Suprapubic skin (tissue), 4 donors: ENCODE results near the gene EPB41L2. TPM values are rescaled to one million over a fixed set of nuclear protein-coding genes. Genes with fewer than 3 reads are reported as not detected.

Experiments
- DNase-seq, 2 donors: peaks; one replicate each; pipeline ENCODE4 v3.0.0-alpha.2; 2019; ENCODE audit warnings: low spot score in 2 of 2
- H3K27ac ChIP-seq: fragments of 200-600 bp; sonication (generic); one replicate; pipeline ENCODE4 v1.5.1; 2019
- H3K27me3 ChIP-seq: fragments of 200-600 bp; sonication (generic); one replicate; pipeline ENCODE4 v1.5.1; 2019
- H3K36me3 ChIP-seq: fragments of 200-600 bp; sonication (generic); one replicate; pipeline ENCODE4 v1.5.1; 2019
- H3K4me1 ChIP-seq: fragments of 200-600 bp; sonication (generic); one replicate; pipeline ENCODE4 v1.5.1; 2019
- H3K4me3 ChIP-seq: fragments of 200-600 bp; sonication (generic); one replicate; pipeline ENCODE4 v1.5.1; 2019; ENCODE audit warnings: mild to moderate bottlenecking
- H3K9me3 ChIP-seq: fragments of 200-600 bp; sonication (generic); one replicate; pipeline ENCODE4 v1.5.1; 2019
- CTCF ChIP-seq, 2 donors: fragments of 200-600 bp in 1 of 2; fragments of 450-650 bp in 1 of 2; sonication (generic) in 1 of 2; IDR thresholded peaks; one replicate each; pipeline ENCODE4 v1.5.1; 2016 to 2019; ENCODE audit warnings: antibody characterized with exemption in 2 of 2, mild to moderate bottlenecking in 1 of 2, moderate library complexity in 1 of 2
- EP300 ChIP-seq: sonication (generic); formaldehyde crosslinking; IDR thresholded peaks from one replicate; pipeline ENCODE4 v1.6.1; 2017; ENCODE audit warnings: antibody characterized with exemption
- POLR2A ChIP-seq, 2 donors: fragments of 450-650 bp; IDR thresholded peaks; one replicate each; pipeline ENCODE4 v1.6.1; 2017; ENCODE audit warnings: antibody characterized with exemption in 2 of 2, mild to moderate bottlenecking in 2 of 2, moderate library complexity in 2 of 2
- POLR2AphosphoS5 ChIP-seq, 3 donors: sonication (generic); formaldehyde crosslinking; IDR thresholded peaks; one replicate each; pipeline ENCODE4 v1.6.1; 2017; ENCODE audit warnings: antibody characterized with exemption in 3 of 3
- WGBS: methylation state at CpG from one replicate; pipeline ENCODE4 v1.1.5; 2018; 5-methylcytosine and 5-hydroxymethylcytosine counted together
- total RNA-seq, 4 donors: library from RNA; depleted of rRNA; stranded (reverse); fragments of >200 nt; gene quantifications; one replicate each; pipeline ENCODE4 v1.1.0, GENCODE V29; 2016

The EPB41L2 gene
- total RNA-seq, 4 donors from 2014 or later, result 11.4 to 26.8 (median 15.4) TPM

- TF ChIP-seq EP300, result no peak
- no peak for TF ChIP-seq POLR2AphosphoS5 (IDR thresholded peaks at IDR 0.05)
- TF ChIP-seq CTCF (IDR thresholded peaks at IDR 0.05), result no peak
- TF ChIP-seq POLR2A (IDR thresholded peaks at IDR 0.05), result no peak
- H3K9me3 ChIP-seq, result no peaks in the 10 kb centered on the region
- H3K4me1 ChIP-seq, result peaks cover 8% of the 10 kb centered on the region
- no peak for DNase-seq
- H3K27ac ChIP-seq, result no peak overlapping the region
- no peaks in the 10 kb centered on the region for H3K36me3 ChIP-seq
- H3K27me3 ChIP-seq, result no peaks in the 10 kb centered on the region
- 82% methylated on average over 6 of the region's 6 CpGs for WGBS
- no peak overlapping the region for H3K4me3 ChIP-seq
Measured at GRCh38 chr6:131067521-131067920, 4.5 kb upstream of the EPB41L2 start.

GRCh38 chr6:131065824-131066171 is 2.8 kb upstream of the EPB41L2 start:
- no peaks in the 10 kb centered on the region for H3K36me3 ChIP-seq
- H3K9me3 ChIP-seq, result no peaks in the 10 kb centered on the region
- H3K27ac ChIP-seq, result no peak overlapping the region
- TF ChIP-seq POLR2A (IDR thresholded peaks at IDR 0.05), result no peak
- no peak for TF ChIP-seq CTCF (IDR thresholded peaks at IDR 0.05)
- TF ChIP-seq POLR2AphosphoS5 (IDR thresholded peaks at IDR 0.05), result no peak
- TF ChIP-seq EP300, result no peak
- peaks cover 17% of the 10 kb centered on the region for H3K4me1 ChIP-seq
- H3K27me3 ChIP-seq, result no peaks in the 10 kb centered on the region
- no peak for DNase-seq
- H3K4me3 ChIP-seq, result no peak overlapping the region

- 88% methylated on average over 4 of the region's 4 CpGs for WGBS
- no peaks in the 10 kb centered on the region for H3K27me3 ChIP-seq
- DNase-seq, result no peak
- no peak for TF ChIP-seq POLR2AphosphoS5 (IDR thresholded peaks at IDR 0.05)
- no peak for TF ChIP-seq EP300
- no peak for TF ChIP-seq CTCF (IDR thresholded peaks at IDR 0.05)
- TF ChIP-seq POLR2A (IDR thresholded peaks at IDR 0.05), result no peak
- no peak overlapping the region for H3K4me3 ChIP-seq
- H3K9me3 ChIP-seq, result no peaks in the 10 kb centered on the region
- H3K36me3 ChIP-seq, result no peaks in the 10 kb centered on the region
- H3K27ac ChIP-seq, result no peak overlapping the region
- H3K4me1 ChIP-seq, result peaks cover 22% of the 10 kb centered on the region
Measured at GRCh38 chr6:131065112-131065823, 2.2 kb upstream of the EPB41L2 start.

GRCh38 chr6:131063764-131064272 is 773 bp upstream of the EPB41L2 start:
- Histone ChIP-seq H3K4me3 (peak overlapping the region; percentile 88), H3K27me3 (no peaks in the 10 kb centered on the region), H3K9me3 (no peaks in the 10 kb centered on the region), H3K27ac (peak overlapping the region; percentile 85), H3K36me3 (no peaks in the 10 kb centered on the region), H3K4me1 (peaks cover 22% of the 10 kb centered on the region)
- no peak for DNase-seq
- no peak for TF ChIP-seq CTCF (IDR thresholded peaks at IDR 0.05)
- no peak for TF ChIP-seq POLR2A (IDR thresholded peaks at IDR 0.05)
- no peak for TF ChIP-seq POLR2AphosphoS5 (IDR thresholded peaks at IDR 0.05)
- no peak for TF ChIP-seq EP300
- 26% methylated on average over 8 of the region's 8 CpGs for WGBS

GRCh38 chr6:131062241-131063027 is 611 bp downstream of the EPB41L2 start:
- peak overlapping the region; percentile 88 for H3K4me3 ChIP-seq
- peaks cover 22% of the 10 kb centered on the region for H3K4me1 ChIP-seq
- no peak for TF ChIP-seq EP300
- TF ChIP-seq CTCF (IDR thresholded peaks at IDR 0.05), result no peak
- TF ChIP-seq POLR2AphosphoS5 (IDR thresholded peaks at IDR 0.05), result no peak
- TF ChIP-seq POLR2A (IDR thresholded peaks at IDR 0.05), result no peak
- peak overlapping the region; percentile 85 for H3K27ac ChIP-seq
- H3K27me3 ChIP-seq, result no peaks in the 10 kb centered on the region
- H3K9me3 ChIP-seq, result no peaks in the 10 kb centered on the region
- 0% methylated on average over 11 of the region's 84 CpGs for WGBS
- no peaks in the 10 kb centered on the region for H3K36me3 ChIP-seq
- peak in 1 of 2 donors; percentile 64 for DNase-seq
